ENCODE measurements around the gene DNAJB4.
"Not testable (repeated sequence)": the region's sequence is repeated elsewhere in the genome, so short reads cannot be mapped to it uniquely, and the experiment has no call there.

Gene DNAJB4

DNA sequence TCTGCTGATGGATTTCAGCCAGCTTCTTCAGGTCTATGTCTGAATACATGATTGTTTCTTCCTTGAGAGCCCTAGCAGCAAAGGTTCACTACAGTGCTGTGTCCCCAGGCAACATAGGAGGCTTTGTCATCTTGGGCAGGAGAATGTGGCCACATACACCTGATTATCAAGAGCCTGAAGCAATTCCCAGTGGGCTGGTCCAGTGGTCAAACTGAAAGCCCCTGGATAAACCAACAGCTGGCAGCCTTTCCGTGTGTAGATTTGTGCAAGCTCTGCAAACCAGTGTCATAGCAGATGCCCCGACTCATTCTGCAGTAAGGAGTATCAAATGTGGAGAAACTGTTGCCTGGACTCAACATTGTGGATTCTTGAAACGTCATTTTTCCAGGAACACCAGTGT, 38.7 kb downstream of the DNAJB4 start:
- no peak for DNase-seq

DNA sequence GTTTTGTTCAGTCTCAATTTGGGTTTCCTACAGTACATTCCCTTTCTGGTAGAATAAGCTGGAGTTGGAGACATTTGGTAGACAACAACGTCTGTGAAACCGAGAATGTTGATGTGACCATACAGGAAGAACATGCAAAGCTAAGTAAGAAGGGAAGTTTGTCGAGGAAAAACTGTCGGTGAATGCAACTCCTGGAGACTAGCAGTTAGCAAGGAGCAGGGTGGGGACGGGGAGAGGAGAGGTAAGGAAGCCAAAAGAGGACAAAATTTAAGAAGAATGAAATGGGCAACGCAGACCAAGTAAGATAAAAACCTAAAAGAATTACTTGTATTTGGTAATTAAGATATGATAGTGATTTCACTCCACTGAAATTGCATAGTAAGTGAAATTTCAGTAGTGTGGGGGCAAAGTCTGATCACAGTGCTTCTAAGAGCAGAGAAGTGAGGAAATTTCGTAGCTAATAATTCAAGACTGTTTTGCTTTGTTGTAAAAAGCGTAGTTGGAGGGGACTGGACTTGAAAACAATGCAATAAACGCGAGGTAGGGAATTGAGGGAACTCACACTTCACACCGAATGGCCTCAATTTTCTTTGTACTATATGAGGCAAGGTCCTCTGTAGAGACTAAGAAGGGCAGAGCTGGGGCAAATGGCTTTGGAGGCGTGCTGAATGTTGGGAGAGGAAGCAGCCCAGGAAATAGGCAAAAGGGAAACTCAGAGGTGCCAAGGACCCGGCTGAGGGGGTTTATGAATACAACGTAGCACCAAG, 40.2 kb downstream of the DNAJB4 start:
- DNase-seq = no peak

DNA sequence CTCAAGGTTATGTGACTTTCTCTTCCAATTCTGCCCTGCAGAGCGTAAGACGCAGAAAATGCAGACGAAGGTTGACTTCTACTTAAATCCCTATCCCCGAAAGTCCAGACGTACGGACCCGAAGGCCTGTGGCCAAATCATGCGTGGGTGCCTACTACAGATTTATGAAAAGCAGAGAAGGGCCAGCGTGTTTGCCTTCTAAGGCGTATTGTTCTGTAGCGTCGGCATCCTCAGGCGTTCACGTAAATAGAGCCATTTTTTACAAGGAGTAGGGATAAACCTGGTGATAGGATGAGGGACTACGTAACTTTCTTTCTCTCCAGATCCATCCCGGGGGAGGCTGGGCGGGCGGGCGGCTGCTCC, 40.8 kb downstream of the DNAJB4 start:
- no peak for DNase-seq

DNA sequence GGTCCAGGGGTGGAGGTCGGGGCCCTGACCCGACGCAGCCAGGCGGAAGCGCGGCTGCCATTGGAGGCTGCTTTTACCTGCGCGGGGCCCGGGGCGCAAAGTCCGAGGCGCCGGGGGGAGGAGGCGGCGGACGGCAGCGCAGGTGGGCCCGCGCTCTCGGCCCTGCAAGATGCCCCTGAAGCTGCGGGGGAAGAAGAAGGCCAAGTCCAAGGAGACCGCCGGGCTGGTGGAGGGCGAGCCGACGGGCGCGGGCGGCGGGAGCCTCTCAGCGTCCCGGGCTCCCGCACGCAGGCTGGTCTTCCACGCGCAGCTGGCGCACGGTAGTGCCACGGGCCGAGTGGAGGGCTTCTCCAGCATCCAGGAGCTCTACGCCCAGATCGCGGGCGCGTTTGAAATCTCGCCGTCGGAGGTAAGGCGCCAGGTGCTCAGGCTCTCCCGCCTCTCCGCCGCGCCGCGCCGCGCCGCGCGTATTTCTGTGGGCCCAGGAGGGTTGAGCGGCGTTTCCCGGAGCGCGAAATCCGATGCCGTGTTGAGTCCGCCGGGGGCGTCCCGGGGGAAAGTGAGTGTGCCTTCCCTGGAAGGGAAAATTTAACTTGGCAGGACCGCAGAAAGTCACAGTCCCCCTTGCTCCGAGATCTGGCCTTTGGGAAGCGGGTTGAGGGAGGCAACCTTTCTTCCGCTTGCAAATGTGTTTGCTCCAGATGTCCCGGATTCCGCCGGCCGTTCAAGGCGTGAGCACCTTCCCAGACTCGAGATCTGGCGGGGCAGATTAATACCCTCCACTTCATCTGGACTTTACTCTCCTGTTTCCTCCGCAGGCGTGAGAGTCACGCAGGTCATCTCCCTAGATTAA, 41.4 kb downstream of the DNAJB4 start, which contains the start of gene GIPC2:
Gene GIPC2, plus strand, starts transcription at position 41 of the 853 bp plus-strand sequence. Its CDS starts 129 bp downstream, at position 170.
- no peak for DNase-seq

DNA sequence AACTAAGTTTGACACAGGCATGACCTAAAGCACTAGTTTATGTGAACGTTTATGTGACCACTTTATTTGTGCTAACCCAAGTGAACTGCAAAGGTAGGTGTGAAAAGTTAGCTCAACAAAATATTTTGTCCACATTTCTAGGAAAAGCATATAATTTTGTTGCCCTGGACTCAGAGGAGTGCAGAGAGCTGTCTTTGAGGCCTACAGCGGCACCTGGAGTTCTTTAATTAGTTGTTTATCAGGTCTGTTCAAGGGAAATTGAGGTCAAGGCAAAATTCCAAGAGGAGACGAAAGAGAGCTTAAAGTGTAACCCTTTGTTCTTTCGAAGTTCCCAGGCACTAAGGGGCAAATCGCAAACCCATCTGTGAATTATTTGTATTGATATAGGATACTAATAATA, 42.4 kb downstream of the DNAJB4 start:
- DNase-seq = no peak

DNA sequence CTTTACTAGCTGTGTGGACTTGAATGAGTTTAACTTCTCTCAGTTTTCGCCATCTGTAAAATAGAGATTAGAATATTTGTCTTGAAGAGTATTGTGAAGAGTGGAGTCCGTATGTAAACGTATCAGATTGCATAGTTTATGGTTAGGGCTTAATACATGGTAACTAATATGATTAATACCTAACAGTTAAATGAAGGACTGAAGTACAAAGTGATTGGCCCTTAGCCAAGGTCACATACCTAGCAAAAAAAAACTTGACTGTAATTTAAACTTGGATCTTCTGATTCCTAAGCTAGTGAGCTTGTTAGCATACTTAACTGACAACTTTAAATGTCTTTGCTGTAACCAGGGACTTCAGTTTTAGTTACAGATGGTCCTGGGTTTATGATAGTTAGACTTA, 42.9 kb downstream of the DNAJB4 start:
- DNase-seq = no peak

DNA sequence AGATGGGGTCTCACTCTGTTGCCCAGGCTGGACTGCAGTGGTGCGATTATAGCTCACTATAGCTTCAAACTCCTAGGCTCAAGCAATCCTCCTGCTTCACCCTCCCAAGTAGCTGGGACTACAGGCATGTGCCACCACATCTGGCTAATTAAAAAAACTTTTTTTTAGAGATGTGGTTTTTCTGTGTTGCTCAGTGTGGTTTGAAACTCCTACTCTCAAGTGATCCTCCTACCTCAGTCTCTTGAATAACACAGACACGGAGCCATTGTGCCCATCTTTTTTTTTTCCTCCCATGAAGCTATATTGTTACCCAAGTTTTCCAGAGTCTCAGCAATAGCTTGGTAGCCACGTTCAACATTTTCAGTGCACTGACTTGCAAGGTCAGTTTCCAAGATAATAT, 43.7 kb downstream of the DNAJB4 start:
- no peak for DNase-seq

DNA sequence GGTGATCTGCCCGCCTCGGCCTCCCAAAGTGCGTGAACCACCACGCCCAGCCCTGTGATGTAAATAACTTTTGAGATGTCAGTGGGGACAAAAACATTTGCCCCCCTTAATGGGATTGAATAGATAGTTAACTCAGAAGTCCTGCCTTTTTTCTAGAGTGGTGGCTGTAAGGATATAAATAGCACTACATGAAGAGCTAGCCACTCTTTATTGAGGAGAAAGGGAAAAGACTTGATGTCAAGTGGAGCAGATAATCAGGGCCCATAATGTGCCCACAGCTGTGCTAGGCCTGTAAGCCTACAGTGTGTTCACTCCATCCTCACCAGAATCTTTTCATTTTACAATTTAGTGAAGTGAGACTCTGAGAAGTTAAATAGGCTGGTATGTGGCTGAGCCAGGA, 44.7 kb downstream of the DNAJB4 start:
- DNase-seq = no peak

DNA sequence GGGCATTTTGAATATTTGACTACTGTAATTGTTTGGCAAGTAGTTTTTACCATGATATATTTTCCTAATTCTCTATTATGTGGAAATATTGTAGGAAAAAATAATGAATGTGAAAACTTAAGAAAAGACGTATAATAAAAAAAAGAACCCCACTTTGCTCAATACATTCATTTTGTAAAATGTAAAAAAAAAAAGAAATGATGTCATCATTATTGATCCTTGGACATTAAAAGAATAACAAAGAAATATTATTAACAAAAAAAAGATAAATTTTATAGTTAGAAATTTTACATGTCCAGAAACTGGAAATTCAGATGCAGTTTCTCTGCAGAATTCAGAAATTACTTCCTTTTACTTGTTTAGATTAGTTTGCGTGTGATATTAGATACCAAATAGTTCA, 46.3 kb downstream of the DNAJB4 start:
- no peak for DNase-seq

DNA sequence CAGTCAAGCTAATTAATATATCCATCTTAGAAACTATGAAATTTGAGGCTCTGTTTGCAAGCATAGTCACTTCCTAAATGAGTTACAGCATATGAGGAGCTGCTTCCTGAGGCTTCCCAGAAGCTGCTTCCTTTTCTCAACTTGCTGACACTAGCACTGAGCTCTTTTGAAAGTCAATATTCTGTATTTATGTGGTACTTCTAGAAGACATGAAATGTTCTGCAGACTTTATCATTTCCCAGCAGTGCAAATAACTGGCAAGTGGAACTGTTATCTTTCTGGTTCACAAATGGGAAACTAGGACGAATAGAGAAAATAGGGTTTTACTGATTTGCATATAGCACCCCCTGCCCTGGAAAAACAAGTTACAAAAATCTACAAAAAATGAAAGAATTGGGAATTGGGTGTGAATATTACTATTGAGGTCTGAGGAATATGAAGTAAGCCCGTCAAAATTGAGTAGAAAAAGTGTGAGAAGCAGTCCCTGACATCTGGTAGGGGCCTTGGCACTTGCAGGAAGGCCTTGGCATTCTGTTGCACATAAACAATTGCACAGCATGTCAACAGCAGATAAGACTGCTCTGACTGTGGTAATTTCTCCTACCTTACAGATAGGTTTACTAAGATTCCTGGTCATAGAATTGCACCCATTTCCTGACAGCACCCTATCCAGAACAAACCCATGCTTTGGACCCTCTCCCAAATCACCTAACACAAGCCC, 48.1 kb downstream of the DNAJB4 start:
- no peak for DNase-seq

DNA sequence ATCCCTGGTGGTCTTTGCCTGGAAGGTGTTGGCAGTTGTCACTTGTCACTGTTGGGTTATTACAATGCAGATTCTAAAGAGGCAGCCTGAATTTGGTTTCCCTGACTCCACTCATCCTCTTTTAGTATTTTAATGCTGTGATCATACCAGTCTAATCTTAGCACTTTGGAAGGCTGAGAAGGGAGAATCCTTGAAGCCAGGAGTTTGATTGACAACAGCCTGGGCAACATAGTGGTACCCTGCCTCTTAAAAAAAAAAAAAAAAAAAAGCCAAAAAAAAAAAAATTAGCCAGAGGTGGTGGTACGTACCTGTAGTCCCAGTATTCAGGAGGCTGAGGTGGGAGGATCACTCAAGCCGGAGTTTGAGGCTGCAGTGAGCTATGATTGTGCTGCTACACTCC, 48.8 kb downstream of the DNAJB4 start:
- no peak for DNase-seq

DNA sequence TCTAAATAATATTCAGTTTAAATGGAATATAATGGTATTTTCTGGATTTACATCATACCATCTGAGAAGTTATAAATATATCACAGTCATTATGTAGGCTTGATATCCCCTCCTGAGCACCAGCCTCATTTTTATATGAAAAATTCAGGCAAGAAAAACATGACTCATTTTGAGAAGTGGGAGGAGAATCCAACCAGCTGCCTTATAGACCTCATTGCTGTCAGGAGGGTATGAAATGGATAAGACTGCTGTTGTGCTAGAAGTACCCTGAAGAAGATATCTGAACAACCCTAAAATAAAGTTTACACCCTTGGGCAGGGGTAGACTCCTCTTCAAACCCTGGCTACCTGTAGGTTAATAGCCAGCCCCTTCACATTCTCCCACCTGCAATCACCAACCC, 49.8 kb downstream of the DNAJB4 start:
- no peak for DNase-seq

DNA sequence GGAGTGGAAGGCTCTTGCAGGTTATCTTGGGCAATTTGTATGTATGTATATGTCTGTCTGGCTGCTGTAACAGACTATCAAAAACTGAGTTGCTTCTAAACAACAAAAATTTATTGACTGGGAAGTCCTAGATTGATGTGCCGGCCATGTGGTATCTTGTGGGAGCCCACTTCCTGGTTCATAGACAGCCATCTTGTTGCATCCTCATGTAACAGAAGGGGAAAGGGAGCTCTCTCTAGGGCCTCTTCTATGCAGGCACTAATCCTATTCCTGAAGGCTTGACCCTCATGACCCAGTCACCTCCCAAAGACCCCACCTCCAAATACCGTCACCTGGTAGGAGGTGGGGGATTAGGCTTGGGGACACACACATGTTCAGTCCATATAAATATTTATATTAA, 50.2 kb downstream of the DNAJB4 start:
- no peak for DNase-seq

DNA sequence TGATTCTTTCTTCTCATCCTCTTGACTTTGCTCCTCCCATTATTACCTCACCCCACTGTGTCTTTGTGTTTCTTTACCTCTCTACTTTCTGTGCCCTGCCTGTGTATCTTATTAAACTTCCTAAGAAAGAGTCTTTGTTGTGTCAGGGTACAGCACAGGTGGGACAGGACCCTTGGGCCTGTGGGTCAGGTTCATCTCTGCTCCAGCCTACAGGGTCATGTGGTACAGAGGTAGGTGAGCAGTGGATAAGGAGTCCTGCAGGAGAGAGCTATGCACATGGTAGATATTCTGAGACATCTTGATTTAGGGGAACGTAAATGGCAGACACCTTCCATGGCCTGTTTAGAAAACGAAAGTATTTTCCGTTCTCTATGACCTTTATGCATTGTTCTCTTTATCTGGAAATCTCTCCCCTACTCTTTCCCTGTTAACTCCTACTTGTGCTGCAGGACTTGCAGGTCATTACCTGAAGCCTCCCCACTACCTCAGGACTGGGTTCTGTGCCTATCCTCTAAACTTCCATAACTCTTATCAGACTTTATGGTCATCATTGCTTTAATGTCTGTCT, 50.9 kb downstream of the DNAJB4 start:
- no peak for DNase-seq

DNA sequence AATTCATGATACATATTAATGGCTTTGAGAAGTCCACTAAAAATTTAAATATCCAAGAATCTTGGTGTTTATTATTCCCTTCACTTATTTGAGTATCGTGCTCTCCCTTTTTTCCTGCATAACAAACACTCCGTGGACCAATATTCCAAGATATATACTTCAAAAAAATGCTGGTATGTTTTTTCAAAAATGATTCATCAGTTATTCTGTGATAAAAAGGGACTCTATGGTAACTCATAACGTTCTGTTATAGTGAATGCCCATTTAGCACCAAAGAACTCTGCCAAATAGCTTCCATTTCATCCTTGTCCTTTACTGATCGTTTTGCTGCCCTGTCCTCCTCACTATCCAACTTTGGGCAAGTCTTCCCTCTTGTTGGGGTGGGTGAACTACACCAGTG, 53.9 kb downstream of the DNAJB4 start:
- no peak for DNase-seq

DNA sequence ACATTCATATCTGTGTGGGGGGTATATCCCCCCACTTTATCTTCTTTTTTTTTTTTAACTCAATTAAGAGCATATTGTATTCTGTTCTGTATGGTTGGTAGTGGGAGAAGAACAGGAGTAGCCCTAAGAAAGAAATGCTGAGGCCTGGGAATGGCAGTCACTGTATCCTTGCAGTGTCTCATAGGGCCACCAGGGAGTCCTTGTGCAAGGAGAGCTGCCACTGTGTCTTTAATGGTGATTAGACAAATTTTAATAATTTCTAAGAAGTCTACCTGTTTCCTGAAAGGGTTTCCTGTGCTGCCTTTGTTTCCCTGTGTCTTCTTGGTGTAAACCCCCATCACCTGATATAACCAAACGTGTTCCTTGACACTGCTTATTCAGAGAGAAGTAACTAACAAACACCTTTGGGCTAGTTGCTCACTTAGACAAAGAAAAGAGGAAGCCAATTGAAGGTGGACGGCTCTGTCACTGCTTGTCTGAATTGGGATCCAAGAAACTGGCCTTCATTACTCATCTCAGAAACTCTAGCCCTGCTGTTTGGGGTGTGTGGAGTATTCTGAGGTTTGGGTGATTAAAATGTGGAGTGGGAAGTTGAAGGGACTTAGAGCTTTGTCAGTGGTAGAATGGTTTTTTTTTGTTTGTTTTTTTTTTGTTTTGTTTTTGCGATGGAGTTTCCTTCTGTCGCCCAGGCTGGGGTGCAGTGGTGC, 56.3 kb downstream of the DNAJB4 start:
- no peak for DNase-seq

DNA sequence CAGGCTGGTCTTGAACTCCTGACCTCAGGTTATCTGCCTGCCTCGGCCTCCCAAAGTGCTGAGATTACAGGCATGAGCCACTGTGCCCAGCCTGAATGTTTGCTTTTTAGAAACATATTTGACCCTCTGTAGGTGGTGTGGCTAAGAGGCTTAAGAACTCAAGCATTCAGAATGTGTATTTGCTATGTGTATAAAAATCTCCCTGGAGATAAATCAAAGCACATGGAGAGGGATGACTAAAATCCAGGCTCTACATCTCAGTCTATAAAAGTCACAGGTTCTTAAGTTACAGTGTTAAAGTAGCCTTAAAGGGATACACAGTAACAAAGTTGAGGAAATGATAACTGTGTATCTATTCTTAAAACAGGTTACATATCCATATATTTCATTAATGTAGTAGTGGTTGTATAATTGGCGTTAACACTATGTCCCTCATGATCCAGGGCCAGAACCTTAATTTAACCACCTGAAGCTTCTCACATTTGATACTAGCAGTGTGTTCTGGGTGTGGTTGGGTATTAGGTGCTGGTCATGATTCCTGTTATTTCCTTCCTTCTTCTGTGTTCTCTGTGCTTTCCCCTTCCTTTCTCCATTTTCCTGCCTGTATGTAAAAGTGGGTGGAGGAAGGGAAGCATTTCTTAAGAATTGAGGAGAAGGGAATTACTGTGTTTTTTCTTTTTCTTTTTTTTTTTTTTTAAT, 57.2 kb downstream of the DNAJB4 start:
- no peak for DNase-seq

DNA sequence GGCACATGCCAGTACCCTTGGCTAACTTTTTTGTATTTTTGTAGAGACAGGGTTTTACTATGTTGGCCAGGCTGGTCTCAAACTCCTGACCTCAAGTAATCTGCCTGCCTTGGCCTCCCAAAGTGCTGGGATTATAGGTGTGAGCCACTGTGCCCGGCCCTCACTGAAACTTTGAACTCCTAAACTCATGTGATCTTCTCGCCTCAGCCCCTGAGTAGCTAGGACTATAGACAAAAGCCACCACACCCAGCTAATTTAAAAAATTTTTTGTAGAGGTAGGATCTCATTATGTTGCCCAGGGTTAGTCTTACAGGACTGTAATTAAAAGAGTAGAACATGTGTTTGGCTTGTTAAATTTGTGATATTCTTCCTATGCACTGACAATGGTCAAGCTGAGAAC, 60.1 kb downstream of the DNAJB4 start:
- DNase-seq = not testable (repeated sequence)

Measured in cortex of kidney (tissue), 1 donor.